Endothelial cell of umbilical vein (primary cell): ENCODE measurements around the gene THY1. TPM values are rescaled to one million over a fixed set of nuclear protein-coding genes. Genes with fewer than 3 reads are reported as not detected.

Source experiments
- BruUV-seq: library from RNA; stranded (reverse); fragments of 400-500 nt; replicated peaks from 2 replicates; lab custom pipeline; 2021; lab: Mats Ljungman, UMichigan
- CTCF ChIA-PET: fragments of 300-600, 350-600 bp; sonication (Branson Sonifier 250); formaldehyde crosslinking; loops from one replicate; lab custom pipeline; 2021; ENCODE audit warnings: antibody characterized with exemption, inconsistent platforms; lab: Charles Lee
- POLR2A ChIA-PET: fragments of 300-600, 350-600 bp; sonication (Branson Sonifier 250); formaldehyde crosslinking; loops from one replicate; lab custom pipeline; 2021; ENCODE audit warnings: antibody characterized with exemption, inconsistent platforms; lab: Charles Lee
- DNase-seq: peaks from one replicate; pipeline ENCODE4 v3.0.0-alpha.2; 2011; ENCODE audit warnings: low read depth, low spot score
- FAIRE-seq: peaks from 2 replicates; lab custom pipeline; 2011; peaks lifted over from hg19 to GRCh38; lab: Jason Lieb, UNC
- H2AFZ ChIP-seq: 2 replicates; pipeline ENCODE4 v1.6.0; 2012; ENCODE audit warnings: low read depth, low read length, control low read depth, inconsistent platforms
- H3K27ac ChIP-seq: 2 replicates; pipeline ENCODE4 v1.5.1; 2011; ENCODE audit warnings: low read depth, mild to moderate bottlenecking, control low read depth, low read length, moderate library complexity; ENCODE audit not compliant: insufficient read depth
- H3K27me3 ChIP-seq, 2 experiments: 2 replicates each; pipeline versions ENCODE4 v1.6.0 to v1.6.1; 2011; ENCODE audit warnings: low read length in 2 of 2, mixed read lengths in 1 of 2; ENCODE audit not compliant: control insufficient read depth in 2 of 2, insufficient read depth in 2 of 2
- H3K36me3 ChIP-seq, 2 experiments: 2 replicates in 1 of 2; 3 replicates in 1 of 2; pipeline ENCODE4 v1.5.1; 2011; ENCODE audit warnings: low read length in 2 of 2, mild to moderate bottlenecking in 1 of 2, moderate library complexity in 1 of 2; ENCODE audit not compliant: control insufficient read depth in 2 of 2, insufficient read depth in 2 of 2; ENCODE audit errors: extremely low read depth in 1 of 2
- H3K4me1 ChIP-seq: 3 replicates; pipeline ENCODE4 v1.5.1; 2011; ENCODE audit warnings: mild to moderate bottlenecking, low read length; ENCODE audit not compliant: control insufficient read depth, insufficient read depth; ENCODE audit errors: extremely low read depth
- H3K4me2 ChIP-seq: 2 replicates; pipeline ENCODE4 v1.6.1; 2011; ENCODE audit warnings: low read length, control low read depth, mixed read lengths; ENCODE audit not compliant: insufficient read depth
- H3K4me3 ChIP-seq, 3 experiments: fragments of 200-600 bp in 1 of 3; sonication (generic), shearing (Covaris generic) in 1 of 3; replicated peaks in 1 of 3; 2 replicates each; pipeline ENCODE4 v1.5.1; 2011 to 2016; ENCODE audit warnings: control low read depth in 3 of 3, low read length in 3 of 3, mild to moderate bottlenecking in 2 of 3, inconsistent platforms in 1 of 3, low read depth in 1 of 3, moderate library complexity in 1 of 3; ENCODE audit not compliant: insufficient read depth in 1 of 3
- H3K79me2 ChIP-seq: 2 replicates; pipeline ENCODE4 v1.6.0; 2012; ENCODE audit warnings: low read length, inconsistent platforms; ENCODE audit not compliant: control insufficient read depth, insufficient read depth
- H3K9ac ChIP-seq: replicated peaks from 2 replicates; pipeline ENCODE3; 2011; ENCODE audit warnings: low read length, control low read depth; ENCODE audit not compliant: insufficient read depth; ENCODE audit errors: extremely low read depth
- H3K9me1 ChIP-seq: replicated peaks from 3 replicates; pipeline ENCODE4 v1.6.0; 2011; ENCODE audit warnings: mild to moderate bottlenecking, low read length; ENCODE audit not compliant: control insufficient read depth, insufficient read depth; ENCODE audit errors: extremely low read depth
- H3K9me3 ChIP-seq: replicated peaks from 2 replicates; pipeline ENCODE4 v1.5.1; 2012; ENCODE audit warnings: low read length, inconsistent platforms; ENCODE audit not compliant: control insufficient read depth, insufficient read depth
- H4K20me1 ChIP-seq: replicated peaks from 2 replicates; pipeline ENCODE3; 2011; ENCODE audit warnings: mild to moderate bottlenecking, low read length; ENCODE audit not compliant: control insufficient read depth, insufficient read depth; ENCODE audit errors: extremely low read depth
- EZH2 ChIP-seq: IDR thresholded peaks from 2 replicates; pipeline ENCODE4 v1.6.1; 2012; ENCODE audit warnings: borderline replicate concordance, low read depth, mild to moderate bottlenecking, moderate library complexity, low read length, inconsistent platforms; ENCODE audit not compliant: severe bottlenecking
- FOS ChIP-seq: IDR thresholded peaks from 2 replicates; pipeline ENCODE4 v1.6.1; 2011; ENCODE audit warnings: mild to moderate bottlenecking, low read length, moderate library complexity, borderline replicate concordance; ENCODE audit not compliant: insufficient read depth
- GATA2 ChIP-seq: IDR thresholded peaks from 2 replicates; pipeline ENCODE4 v1.7.0; 2011; ENCODE audit warnings: low read depth, mild to moderate bottlenecking, moderate library complexity, mixed read lengths, low read length; ENCODE audit not compliant: insufficient read length, insufficient read depth
- JUN ChIP-seq: IDR thresholded peaks from 2 replicates; pipeline ENCODE4 v1.6.1; 2011; ENCODE audit warnings: borderline replicate concordance, low read depth; ENCODE audit not compliant: insufficient read length, insufficient read depth
- MAX ChIP-seq: IDR thresholded peaks from 2 replicates; pipeline ENCODE4 v1.6.1; 2011; ENCODE audit not compliant: insufficient read depth, insufficient read length
- MYC ChIP-seq: IDR thresholded peaks from one replicate; pipeline ENCODE4 v1.6.1; 2011; ENCODE audit warnings: mild to moderate bottlenecking, low read depth, low read length
- POLR2A ChIP-seq: IDR thresholded peaks from 2 replicates; pipeline ENCODE4 v1.6.1; 2012; ENCODE audit warnings: low read depth, mild to moderate bottlenecking, control low read depth, low read length
- POLR2AphosphoS5 ChIP-seq: IDR thresholded peaks from 2 replicates; pipeline ENCODE4 v1.6.1; 2012; ENCODE audit warnings: low read depth, mild to moderate bottlenecking, control low read depth, low read length, moderate library complexity; ENCODE audit not compliant: insufficient read depth
- dilution Hi-C: fragments of 300-500 bp; cut with MboI; formaldehyde crosslinking; loops from one replicate; pipeline ENCODE4 v1.15.0; 2019; ENCODE audit warnings: low sequenced_read_pairs; ENCODE audit not compliant: extremely low pct_ligation_motif_present
- intact Hi-C: fragments of 100-400 bp; cut with micrococcal nuclease; formaldehyde crosslinking; loops from one replicate; pipeline ENCODE4 v1.10.0; 2022
- polyA plus RNA-seq, 4 experiments: library from polyadenylated mRNA; depleted of rRNA in 3 of 4; stranded (reverse) in 3 of 4; unstranded in 1 of 4; fragments of >200 nt; gene quantifications; 2 replicates each; pipeline versions ENCODE4 v1.2.1 to v1.2.3, GENCODE V29; 2011 to 2012; ENCODE audit warnings: missing spikeins in 1 of 4
- total RNA-seq: library from RNA; stranded (reverse); gene quantifications from 2 replicates; pipeline ENCODE4 v1.2.3, GENCODE V29; 2021
- TF ChIP-seq, protein P1 (sequence below), 2 donors: IDR thresholded peaks; 1 replicate in 1 of 2; 2 replicates in 1 of 2; pipeline ENCODE4 v1.5.1; 2011; ENCODE audit warnings: low read length in 2 of 2, mild to moderate bottlenecking in 2 of 2, moderate library complexity in 2 of 2, control low read depth in 1 of 2, inconsistent platforms in 1 of 2, low read depth in 1 of 2; ENCODE audit not compliant: insufficient read depth in 1 of 2; ENCODE audit errors: extremely low read depth in 1 of 2

Gene THY1
- total and polyA plus RNA-seq, 2 donors (not counting 3 experiments of a cell fraction or from before 2014, with no cell fraction given): 0.75 to 1.4 TPM

- no peaks in the 10 kb centered on the region for H3K36me3 ChIP-seq
- no peak for FAIRE-seq
- H3K9me3 ChIP-seq: no peaks in the 10 kb centered on the region
- no peak for DNase-seq
- TF ChIP-seq, protein P1, sequence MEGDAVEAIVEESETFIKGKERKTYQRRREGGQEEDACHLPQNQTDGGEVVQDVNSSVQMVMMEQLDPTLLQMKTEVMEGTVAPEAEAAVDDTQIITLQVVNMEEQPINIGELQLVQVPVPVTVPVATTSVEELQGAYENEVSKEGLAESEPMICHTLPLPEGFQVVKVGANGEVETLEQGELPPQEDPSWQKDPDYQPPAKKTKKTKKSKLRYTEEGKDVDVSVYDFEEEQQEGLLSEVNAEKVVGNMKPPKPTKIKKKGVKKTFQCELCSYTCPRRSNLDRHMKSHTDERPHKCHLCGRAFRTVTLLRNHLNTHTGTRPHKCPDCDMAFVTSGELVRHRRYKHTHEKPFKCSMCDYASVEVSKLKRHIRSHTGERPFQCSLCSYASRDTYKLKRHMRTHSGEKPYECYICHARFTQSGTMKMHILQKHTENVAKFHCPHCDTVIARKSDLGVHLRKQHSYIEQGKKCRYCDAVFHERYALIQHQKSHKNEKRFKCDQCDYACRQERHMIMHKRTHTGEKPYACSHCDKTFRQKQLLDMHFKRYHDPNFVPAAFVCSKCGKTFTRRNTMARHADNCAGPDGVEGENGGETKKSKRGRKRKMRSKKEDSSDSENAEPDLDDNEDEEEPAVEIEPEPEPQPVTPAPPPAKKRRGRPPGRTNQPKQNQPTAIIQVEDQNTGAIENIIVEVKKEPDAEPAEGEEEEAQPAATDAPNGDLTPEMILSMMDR (IDR thresholded peaks at IDR 0.05; ENCODE audit: extremely low read depth in 1 of 2, insufficient read depth in 1 of 2, low read depth in 1 of 2, low read length in 2 of 2): no peak
- TF ChIP-seq POLR2AphosphoS5 (no peak), JUN (no peak), POLR2A (no peak), MAX (no peak), MYC (no peak), GATA2 (no peak), FOS (no peak), EZH2 (no peak)
- POLR2A ChIA-PET: no interaction called here
- H3K27ac ChIP-seq: no peak overlapping the region
- no peaks in the 10 kb centered on the region for H4K20me1 ChIP-seq
- no TSS peak for BruUV-seq
- H3K4me3 ChIP-seq: no peak overlapping the region
- H3K4me1 ChIP-seq: no peaks in the 10 kb centered on the region
- no peaks in the 10 kb centered on the region for H3K9me1 ChIP-seq
- no peak overlapping the region for H3K4me2 ChIP-seq
- H2AFZ ChIP-seq: no peak overlapping the region
- dilution Hi-C loops (no loop called here), intact Hi-C loops (no loop called here)
- no peaks in the 10 kb centered on the region for H3K79me2 ChIP-seq
- CTCF ChIA-PET: no interaction called here
- H3K27me3 ChIP-seq: peaks cover 2% of the 10 kb centered on the region in 2 experiments
- H3K9ac ChIP-seq: no peak overlapping the region
Measured at GRCh38 chr11:119470317-119471291, 47.6 kb upstream of the THY1 start.
